MM.1S (cell line): ENCODE measurements around the gene PBX3.

Source experiments
- DNase-seq: peaks from one replicate; pipeline ENCODE4 v3.0.0-alpha.2; 2015
- H2AFZ ChIP-seq: fragments of 300-600 bp; sonication (generic); 2 replicates; pipeline ENCODE4 v1.6.0; 2016; ENCODE audit warnings: antibody characterized with exemption, low read length
- H3F3A ChIP-seq: fragments of 300-600 bp; sonication (generic); 2 replicates; pipeline ENCODE4 v1.6.1; 2016; ENCODE audit warnings: mild to moderate bottlenecking, antibody characterized with exemption, low read length, moderate library complexity, mixed read lengths; ENCODE audit not compliant: insufficient read depth
- H3K27ac ChIP-seq: fragments of 300-600 bp; sonication (generic); 2 replicates; pipeline ENCODE4 v1.5.1; 2016; ENCODE audit warnings: mild to moderate bottlenecking, low read length
- H3K27me3 ChIP-seq: fragments of 300-600 bp; sonication (generic); replicated peaks from 2 replicates; pipeline ENCODE4 v1.6.0; 2016; ENCODE audit warnings: low read length; ENCODE audit not compliant: insufficient read depth
- H3K36me3 ChIP-seq: fragments of 300-600 bp; sonication (generic); replicated peaks from 2 replicates; pipeline ENCODE4 v1.6.1; 2016; ENCODE audit warnings: mild to moderate bottlenecking, low read length, mixed read lengths; ENCODE audit not compliant: insufficient read depth
- H3K4me1 ChIP-seq: fragments of 300-600 bp; sonication (generic); 2 replicates; pipeline ENCODE4 v1.6.1; 2016; ENCODE audit warnings: low read length, mixed read lengths
- H3K4me2 ChIP-seq: fragments of 300-600 bp; sonication (generic); 2 replicates; pipeline ENCODE4 v1.6.0; 2016; ENCODE audit warnings: low read depth, low read length
- H3K4me3 ChIP-seq: fragments of 300-600 bp; sonication (generic); 2 replicates; pipeline ENCODE4 v1.5.1; 2016; ENCODE audit warnings: low read length, mixed read lengths
- H3K79me2 ChIP-seq: fragments of 300-600 bp; sonication (generic); 2 replicates; pipeline ENCODE4 v1.6.1; 2016; ENCODE audit warnings: mixed run types, low read length, mixed read lengths
- H3K9ac ChIP-seq: fragments of 300-600 bp; sonication (generic); 2 replicates; pipeline ENCODE4 v1.6.1; 2016; ENCODE audit warnings: low read length, mixed read lengths
- H3K9me2 ChIP-seq: fragments of 300-600 bp; sonication (generic); replicated peaks from 2 replicates; pipeline ENCODE4 v1.6.1; 2016; ENCODE audit warnings: mild to moderate bottlenecking, low read length, mixed read lengths; ENCODE audit not compliant: insufficient read depth
- H3K9me3 ChIP-seq: fragments of 300-600 bp; sonication (generic); replicated peaks from 2 replicates; pipeline ENCODE4 v1.6.1; 2016; ENCODE audit warnings: mild to moderate bottlenecking, low read length, mixed read lengths; ENCODE audit not compliant: insufficient read depth
- H4K20me1 ChIP-seq: fragments of 300-600 bp; sonication (generic); 2 replicates; pipeline ENCODE4 v1.6.1; 2016; ENCODE audit warnings: mild to moderate bottlenecking, low read length, moderate library complexity, mixed read lengths; ENCODE audit not compliant: insufficient read depth
- CTCF ChIP-seq: fragments of 300-600 bp; sonication (generic); IDR thresholded peaks from 2 replicates; pipeline ENCODE4 v1.5.1; 2016; ENCODE audit warnings: antibody characterized with exemption, low read length, mixed read lengths
- EZH2 ChIP-seq: fragments of 300-600 bp; sonication (generic); optimal IDR thresholded peaks from 2 replicates; pipeline ENCODE3; 2017; ENCODE audit warnings: low read depth, mild to moderate bottlenecking, antibody characterized with exemption, low read length, mixed read lengths
- EZH2phosphoT487 ChIP-seq: fragments of 300-600 bp; sonication (generic); IDR thresholded peaks from 2 replicates; pipeline ENCODE4 v1.6.1; 2018; ENCODE audit warnings: antibody characterized with exemption, low read length

Gene PBX3

GRCh38 chr9:125844611-125845010 is 97.4 kb downstream of the PBX3 start:
- H4K20me1 ChIP-seq, result no peaks in the 10 kb centered on the region
- no peaks in the 10 kb centered on the region for H3K4me1 ChIP-seq
- H3K27ac ChIP-seq, result no peak overlapping the region
- no peak for TF ChIP-seq CTCF
- no peak for TF ChIP-seq EZH2phosphoT487
- TF ChIP-seq EZH2, result no peak
- no peak overlapping the region for H3K4me2 ChIP-seq
- no peak overlapping the region for H3K4me3 ChIP-seq
- H2AFZ ChIP-seq, result no peak overlapping the region
- H3K9ac ChIP-seq, result no peak overlapping the region
- no peaks in the 10 kb centered on the region for H3K36me3 ChIP-seq
- no peaks in the 10 kb centered on the region for H3K79me2 ChIP-seq
- no peaks in the 10 kb centered on the region for H3K9me2 ChIP-seq
- H3F3A ChIP-seq, result no peaks in the 10 kb centered on the region
- DNase-seq, result no peak
- H3K27me3 ChIP-seq, result no peaks in the 10 kb centered on the region
- no peaks in the 10 kb centered on the region for H3K9me3 ChIP-seq

GRCh38 chr9:125845271-125845808 is 98.2 kb downstream of the PBX3 start:
- H3K79me2 ChIP-seq, result no peaks in the 10 kb centered on the region
- no peak overlapping the region for H3K27ac ChIP-seq
- no peaks in the 10 kb centered on the region for H3F3A ChIP-seq
- no peak overlapping the region for H3K4me2 ChIP-seq
- H3K36me3 ChIP-seq, result no peaks in the 10 kb centered on the region
- no peaks in the 10 kb centered on the region for H4K20me1 ChIP-seq
- no peaks in the 10 kb centered on the region for H3K9me3 ChIP-seq
- no peak overlapping the region for H3K9ac ChIP-seq
- DNase-seq, result no peak
- H3K9me2 ChIP-seq, result no peaks in the 10 kb centered on the region
- H3K27me3 ChIP-seq, result no peaks in the 10 kb centered on the region
- H3K4me3 ChIP-seq, result no peak overlapping the region
- H3K4me1 ChIP-seq, result no peaks in the 10 kb centered on the region
- TF ChIP-seq CTCF (no peak), EZH2 (no peak), EZH2phosphoT487 (no peak)
- H2AFZ ChIP-seq, result no peak overlapping the region

- H3K9me2 ChIP-seq, result no peaks in the 10 kb centered on the region
- H3K4me1 ChIP-seq, result no peaks in the 10 kb centered on the region
- H3K36me3 ChIP-seq, result no peaks in the 10 kb centered on the region
- no peak for DNase-seq
- no peaks in the 10 kb centered on the region for H3K9me3 ChIP-seq
- H2AFZ ChIP-seq, result no peak overlapping the region
- H3K27ac ChIP-seq, result no peak overlapping the region
- no peaks in the 10 kb centered on the region for H3K79me2 ChIP-seq
- no peaks in the 10 kb centered on the region for H3F3A ChIP-seq
- no peak overlapping the region for H3K4me2 ChIP-seq
- H3K4me3 ChIP-seq, result no peak overlapping the region
- no peak overlapping the region for H3K9ac ChIP-seq
- no peaks in the 10 kb centered on the region for H4K20me1 ChIP-seq
- H3K27me3 ChIP-seq, result no peaks in the 10 kb centered on the region
- TF ChIP-seq EZH2phosphoT487 (no peak), CTCF (no peak), EZH2 (no peak)
Measured at GRCh38 chr9:125847735-125848134, 100.6 kb downstream of the PBX3 start.
